ENCODE results near the gene MYO9A.
"Not testable (repeated sequence)": the region's sequence is repeated elsewhere in the genome, so short reads cannot be mapped to it uniquely, and the experiment has no call there.

MYO9A gene

GRCh38 chr15:71925145-71925544 lies 192.8 kb downstream of the MYO9A start:
- no peak for DNase-seq
- in situ Hi-C loops (cut with MboI; ENCODE audit: low pct_unique_long_range_greater_than_20kb, low sequenced_read_pairs) = no loop called here

- in situ Hi-C loops (cut with MboI; ENCODE audit: low pct_unique_long_range_greater_than_20kb, low sequenced_read_pairs) = no loop called here
- no peak for DNase-seq
These were observed 196.8 kb downstream of the MYO9A start for GRCh38 chr15:71921191-71921590.

DNA sequence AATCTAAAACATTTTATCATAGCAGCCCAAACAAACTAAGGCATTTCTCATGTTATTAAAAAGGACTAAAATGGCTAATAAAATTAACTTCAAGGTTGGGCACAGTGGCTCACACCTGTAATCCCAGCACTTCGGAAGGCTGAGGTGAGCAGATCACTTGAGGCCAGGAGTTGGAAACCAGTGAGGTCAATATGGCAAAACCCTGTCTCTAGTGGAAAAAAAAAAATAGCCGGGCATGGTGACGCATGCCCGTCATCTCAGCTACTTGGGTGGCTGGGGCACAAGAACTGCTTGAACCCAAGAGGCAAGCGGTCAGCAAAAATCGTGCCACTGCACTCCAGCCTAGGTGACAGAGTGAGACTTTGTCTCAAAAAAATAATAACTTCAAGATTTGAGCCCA lies 197.4 kb downstream of the MYO9A start:
- in situ Hi-C loops (cut with MboI; ENCODE audit: low pct_unique_long_range_greater_than_20kb, low sequenced_read_pairs) = no loop called here
- no peak for DNase-seq

GRCh38 chr15:71916834-71917233 lies 201.1 kb downstream of the MYO9A start:
- DNase-seq = peak; percentile 12
- in situ Hi-C loops (cut with MboI; ENCODE audit: low pct_unique_long_range_greater_than_20kb, low sequenced_read_pairs) = no loop called here

DNA sequence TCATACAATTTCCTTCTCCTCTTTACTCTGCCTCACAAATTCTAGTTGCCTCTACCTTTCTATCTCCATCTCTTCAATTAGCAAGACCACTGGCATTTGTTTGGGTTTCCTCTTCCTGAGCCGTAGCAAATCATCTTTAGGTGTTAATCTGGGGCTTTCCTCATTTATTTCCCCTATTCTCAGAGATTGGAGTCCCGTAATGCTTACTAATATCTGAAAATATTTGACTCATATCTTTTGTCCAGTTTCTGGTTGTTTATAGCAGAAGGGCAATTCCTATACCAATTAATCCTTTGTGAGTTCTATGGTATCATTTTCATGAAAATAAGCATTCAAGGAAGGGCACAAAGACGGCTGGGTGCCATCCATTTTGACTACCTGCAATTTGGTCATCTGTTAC lies 203.9 kb downstream of the MYO9A start:
- no peak for DNase-seq
- in situ Hi-C loops (cut with MboI; ENCODE audit: low pct_unique_long_range_greater_than_20kb, low sequenced_read_pairs) = no loop called here

DNA sequence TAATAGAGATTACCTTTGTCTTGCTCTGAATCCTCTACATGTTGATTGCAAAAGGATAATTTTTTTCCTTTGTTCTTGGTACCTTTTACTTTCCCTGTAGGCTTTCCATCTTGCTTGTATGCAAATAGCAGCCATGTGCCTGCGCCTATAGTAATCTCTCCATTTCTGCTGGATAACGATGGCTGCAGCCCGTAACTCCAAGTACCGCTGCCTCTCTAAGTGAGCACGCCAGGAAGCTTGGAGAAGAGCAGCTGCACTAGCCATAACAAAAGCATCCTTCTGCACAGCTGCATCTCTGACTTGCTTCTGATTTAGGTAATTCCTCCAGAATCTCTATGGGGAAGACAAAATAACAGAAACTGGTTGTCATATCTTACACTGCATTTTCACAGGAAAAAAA lies 218.3 kb downstream of the MYO9A start:
- DNase-seq = no peak
- in situ Hi-C loops (cut with MboI; ENCODE audit: low pct_unique_long_range_greater_than_20kb, low sequenced_read_pairs) = no loop called here

- in situ Hi-C loops (cut with MboI; ENCODE audit: low pct_unique_long_range_greater_than_20kb, low sequenced_read_pairs) = no loop called here
- no peak for DNase-seq
These were observed 224.3 kb downstream of the MYO9A start for GRCh38 chr15:71893691-71894090.

GRCh38 chr15:71892335-71892734 lies 225.6 kb downstream of the MYO9A start:
- no peak for DNase-seq
- in situ Hi-C loops (cut with MboI; ENCODE audit: low pct_unique_long_range_greater_than_20kb, low sequenced_read_pairs) = no loop called here

DNA sequence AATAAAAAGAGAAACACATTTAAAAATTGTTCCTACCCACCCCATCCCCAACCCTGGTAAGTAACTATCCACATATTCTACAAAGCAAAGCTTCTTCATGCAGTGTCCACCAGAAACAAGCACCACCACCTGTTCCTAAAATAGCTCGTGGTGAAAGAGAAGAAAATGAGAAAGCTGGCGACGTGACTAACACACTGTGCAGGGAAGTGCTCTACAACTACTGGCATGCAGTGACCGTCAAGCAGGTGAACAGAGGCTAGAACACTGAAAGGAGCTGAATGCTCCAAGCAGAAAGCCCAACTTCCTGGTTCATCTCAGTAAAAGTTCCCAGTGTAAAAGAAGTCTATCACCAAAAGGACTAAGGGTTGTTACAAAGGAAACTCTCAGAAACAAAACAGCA lies 226.9 kb downstream of the MYO9A start:
- no peak for DNase-seq
- in situ Hi-C loops (cut with MboI; ENCODE audit: low pct_unique_long_range_greater_than_20kb, low sequenced_read_pairs) = no loop called here

GRCh38 chr15:71889947-71890346 lies 228.0 kb downstream of the MYO9A start:
- in situ Hi-C loops (cut with MboI; ENCODE audit: low pct_unique_long_range_greater_than_20kb, low sequenced_read_pairs) = no loop called here
- DNase-seq = no peak

- in situ Hi-C loops (cut with MboI; ENCODE audit: low pct_unique_long_range_greater_than_20kb, low sequenced_read_pairs) = no loop called here
- DNase-seq = no peak
These were observed 228.6 kb downstream of the MYO9A start for GRCh38 chr15:71889385-71889784.

DNA sequence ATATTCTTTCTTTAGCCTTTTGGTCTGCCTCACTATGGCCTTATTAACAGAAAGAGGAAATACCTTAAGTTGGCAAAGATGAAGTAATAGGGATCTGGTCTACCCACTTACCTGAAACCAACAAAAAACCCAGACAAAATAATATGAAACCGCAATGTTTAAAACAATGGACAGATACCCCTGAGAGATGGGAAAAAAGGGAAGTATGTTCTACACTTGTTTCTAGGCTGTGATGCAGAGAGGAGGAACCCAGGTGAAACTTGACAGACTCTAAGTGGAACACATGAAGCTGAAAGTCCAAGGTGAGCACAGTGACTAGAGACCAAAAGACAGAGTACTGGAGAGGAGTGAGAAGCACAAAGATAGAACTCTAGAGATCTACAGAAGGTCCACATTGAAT lies 229.2 kb downstream of the MYO9A start:
- peak; percentile 18 for DNase-seq
- in situ Hi-C loops (cut with MboI; ENCODE audit: low pct_unique_long_range_greater_than_20kb, low sequenced_read_pairs) = no loop called here

- in situ Hi-C loops (cut with MboI; ENCODE audit: low pct_unique_long_range_greater_than_20kb, low sequenced_read_pairs) = no loop called here
- DNase-seq = no peak
These were observed 232.6 kb downstream of the MYO9A start for GRCh38 chr15:71885390-71885789.

- no peak for DNase-seq
- in situ Hi-C loops (cut with MboI; ENCODE audit: low pct_unique_long_range_greater_than_20kb, low sequenced_read_pairs) = no loop called here
These were observed 234.5 kb downstream of the MYO9A start for GRCh38 chr15:71883447-71883846.

DNA sequence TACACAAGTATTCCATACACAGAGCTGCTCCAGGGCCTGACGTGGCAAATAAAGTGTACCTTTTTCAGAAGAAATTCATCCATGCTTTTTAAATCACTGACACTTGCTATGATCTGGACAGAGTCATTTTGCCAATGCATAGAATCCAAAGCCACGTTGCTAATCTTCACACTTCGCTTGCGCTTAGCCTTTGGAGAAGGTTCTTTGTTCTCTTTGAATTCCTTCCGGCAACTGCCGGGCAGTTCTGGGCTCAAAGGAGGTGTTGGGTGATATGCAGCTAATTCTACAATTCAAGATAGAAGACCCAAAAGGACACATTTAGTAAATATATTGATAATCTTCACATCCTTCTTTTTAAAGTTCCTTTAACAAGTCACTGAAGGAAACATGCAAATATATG lies 237.7 kb downstream of the MYO9A start:
- in situ Hi-C loops (cut with MboI; ENCODE audit: low pct_unique_long_range_greater_than_20kb, low sequenced_read_pairs) = no loop called here
- DNase-seq = no peak

GRCh38 chr15:71874245-71874644 lies 243.7 kb downstream of the MYO9A start:
- no peak for DNase-seq
- in situ Hi-C loops (cut with MboI; ENCODE audit: low pct_unique_long_range_greater_than_20kb, low sequenced_read_pairs) = no loop called here

DNA sequence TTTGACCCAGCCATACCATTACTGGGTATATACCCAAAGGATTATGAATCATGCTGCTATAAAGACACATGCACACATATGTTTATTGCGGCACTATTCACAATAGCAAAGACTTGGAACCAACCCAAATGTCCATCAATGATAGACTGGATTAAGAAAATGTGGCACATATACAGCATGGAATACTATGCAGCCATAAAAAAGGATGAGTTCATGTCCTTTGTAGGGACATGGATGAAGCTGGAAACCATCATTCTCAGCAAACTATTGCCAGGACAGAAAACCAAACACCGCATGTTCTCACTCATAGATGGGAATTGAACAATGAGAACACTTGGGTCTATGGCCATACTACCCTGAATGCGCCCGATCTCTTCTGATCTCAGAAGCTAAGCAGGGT lies 259.7 kb downstream of the MYO9A start:
- DNase-seq; in situ Hi-C loops (cut with MboI; ENCODE audit: low pct_unique_long_range_greater_than_20kb, low sequenced_read_pairs): not testable (repeated sequence)

DNA sequence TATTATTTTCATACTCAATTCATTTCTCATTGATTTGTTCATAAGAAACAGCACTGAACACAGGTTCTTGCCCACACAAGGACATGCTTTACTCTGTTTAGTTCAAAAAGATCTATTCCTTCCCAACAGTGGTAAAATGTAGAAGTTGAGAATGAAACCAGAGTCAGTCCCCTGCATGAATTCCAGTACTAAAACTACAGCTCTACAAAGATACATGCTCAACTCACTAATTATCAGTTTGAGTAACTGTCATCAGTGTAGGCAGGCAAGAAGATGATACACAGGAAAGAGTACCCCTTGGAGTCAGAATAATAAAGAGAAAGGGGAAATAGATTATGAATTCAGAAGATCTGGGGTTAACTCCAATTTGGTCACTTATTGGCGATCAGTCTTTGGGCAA lies 264.4 kb downstream of the MYO9A start:
- no peak for DNase-seq
- in situ Hi-C loops (cut with MboI; ENCODE audit: low pct_unique_long_range_greater_than_20kb, low sequenced_read_pairs) = no loop called here

- DNase-seq = peak; percentile 53
- in situ Hi-C loops (cut with MboI; ENCODE audit: low pct_unique_long_range_greater_than_20kb, low sequenced_read_pairs) = no loop called here
These were observed 273.0 kb downstream of the MYO9A start for GRCh38 chr15:71844916-71845315.

GRCh38 chr15:71841563-71841962 lies 276.4 kb downstream of the MYO9A start:
- DNase-seq = no peak
- in situ Hi-C loops (cut with MboI; ENCODE audit: low pct_unique_long_range_greater_than_20kb, low sequenced_read_pairs) = no loop called here

DNA sequence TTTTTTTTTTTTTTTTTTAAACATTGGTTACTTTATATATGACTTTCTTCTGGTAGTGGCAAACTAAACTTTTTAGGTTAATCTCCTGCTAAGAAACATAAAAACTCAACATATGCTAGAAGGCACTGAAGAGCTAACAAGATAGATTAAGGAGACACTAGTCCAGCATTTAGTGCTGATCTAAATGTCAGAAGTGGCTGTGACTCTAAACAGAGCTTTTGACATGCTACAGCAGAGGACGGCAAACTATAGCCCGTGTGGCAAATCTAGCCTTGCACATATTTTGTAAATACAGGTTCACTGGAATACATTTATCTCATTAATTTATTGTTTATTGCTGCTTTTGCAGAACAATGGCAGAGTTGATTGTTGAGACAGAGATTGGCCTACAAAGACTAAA lies 287.0 kb downstream of the MYO9A start:
- in situ Hi-C loops (cut with MboI; ENCODE audit: low pct_unique_long_range_greater_than_20kb, low sequenced_read_pairs) = no loop called here
- DNase-seq = no peak

DNA sequence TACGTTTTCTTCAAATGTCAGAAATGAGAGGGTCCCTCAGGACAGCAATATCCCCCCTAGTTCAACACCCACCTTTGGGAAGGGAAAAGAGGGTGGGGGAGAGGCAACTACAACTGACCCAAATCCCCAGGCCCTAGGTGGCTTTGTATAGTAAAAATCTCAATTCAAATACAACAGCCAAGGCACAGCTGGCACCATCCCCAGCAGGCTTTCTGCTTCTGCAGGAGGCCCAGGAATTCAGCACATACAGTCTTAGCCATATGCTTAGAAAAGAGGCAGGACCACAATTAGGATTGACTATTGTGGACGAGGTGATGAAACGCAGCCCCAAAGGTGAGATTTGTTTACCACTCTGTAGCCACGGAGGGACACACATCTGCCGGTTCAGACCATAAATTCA lies 291.8 kb downstream of the MYO9A start:
- in situ Hi-C loops (cut with MboI; ENCODE audit: low pct_unique_long_range_greater_than_20kb, low sequenced_read_pairs) = no loop called here
- no peak for DNase-seq

Measured in KBM-7 (cell line).